Transverse colon (tissue), 4 donors: ENCODE results near the gene RUFY2.

Experiments used
- EP300 ChIP-seq: sonication (generic); formaldehyde crosslinking; IDR thresholded peaks from one replicate; pipeline ENCODE4 v1.6.1; 2017; ENCODE audit warnings: antibody characterized with exemption, low read depth
- POLR2A ChIP-seq: fragments of 450-650 bp; IDR thresholded peaks from one replicate; pipeline ENCODE4 v1.6.1; 2016; ENCODE audit warnings: antibody characterized with exemption, mild to moderate bottlenecking, moderate library complexity
- POLR2AphosphoS5 ChIP-seq, 3 donors: sonication (generic); formaldehyde crosslinking; IDR thresholded peaks; one replicate each; pipeline ENCODE4 v1.6.1; 2016; ENCODE audit warnings: antibody characterized with exemption in 3 of 3
- TF ChIP-seq, protein P1 (sequence below), 5 experiments: fragments of 200-600 bp in 3 of 5; fragments of 450-650 bp in 2 of 5; sonication (generic) in 3 of 5; IDR thresholded peaks; 1 replicate in 2 of 5; 2 replicates in 3 of 5; pipeline ENCODE4 v1.5.1; 2016 to 2017; ENCODE audit warnings: antibody characterized with exemption in 5 of 5, inconsistent platforms in 3 of 5, mild to moderate bottlenecking in 2 of 5, moderate library complexity in 1 of 5

- TF ChIP-seq, protein P1, sequence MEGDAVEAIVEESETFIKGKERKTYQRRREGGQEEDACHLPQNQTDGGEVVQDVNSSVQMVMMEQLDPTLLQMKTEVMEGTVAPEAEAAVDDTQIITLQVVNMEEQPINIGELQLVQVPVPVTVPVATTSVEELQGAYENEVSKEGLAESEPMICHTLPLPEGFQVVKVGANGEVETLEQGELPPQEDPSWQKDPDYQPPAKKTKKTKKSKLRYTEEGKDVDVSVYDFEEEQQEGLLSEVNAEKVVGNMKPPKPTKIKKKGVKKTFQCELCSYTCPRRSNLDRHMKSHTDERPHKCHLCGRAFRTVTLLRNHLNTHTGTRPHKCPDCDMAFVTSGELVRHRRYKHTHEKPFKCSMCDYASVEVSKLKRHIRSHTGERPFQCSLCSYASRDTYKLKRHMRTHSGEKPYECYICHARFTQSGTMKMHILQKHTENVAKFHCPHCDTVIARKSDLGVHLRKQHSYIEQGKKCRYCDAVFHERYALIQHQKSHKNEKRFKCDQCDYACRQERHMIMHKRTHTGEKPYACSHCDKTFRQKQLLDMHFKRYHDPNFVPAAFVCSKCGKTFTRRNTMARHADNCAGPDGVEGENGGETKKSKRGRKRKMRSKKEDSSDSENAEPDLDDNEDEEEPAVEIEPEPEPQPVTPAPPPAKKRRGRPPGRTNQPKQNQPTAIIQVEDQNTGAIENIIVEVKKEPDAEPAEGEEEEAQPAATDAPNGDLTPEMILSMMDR (IDR thresholded peaks at IDR 0.05) = no peak
- no peak for TF ChIP-seq POLR2A
- no peak for TF ChIP-seq EP300
- peak in 2 of 3 donors; percentile 6 to 24 for TF ChIP-seq POLR2AphosphoS5 (IDR thresholded peaks at IDR 0.05)
These were observed 88.6 kb downstream of the RUFY2 start for GRCh38 chr10:68318331-68319059.
